Bronchial epithelial cell (primary cell): ENCODE data around the gene CCDC61. TPM values are rescaled to one million over a fixed set of nuclear protein-coding genes. Genes with fewer than 3 reads are reported as not detected.
A peak's percentile ranks its signal among the peaks of the same experiment; 100 is the strongest.

Experiments
- DNase-seq: peaks from one replicate; pipeline ENCODE4 v3.0.0-alpha.2; 2010; ENCODE audit warnings: low read depth
- FAIRE-seq: peaks from 2 replicates; lab custom pipeline; 2011; peaks lifted over from hg19 to GRCh38; lab: Jason Lieb, UNC
- H3K27me3 ChIP-seq: 2 replicates; pipeline ENCODE4 v1.5.1; 2011; ENCODE audit warnings: low read length; ENCODE audit not compliant: control insufficient read depth, insufficient read depth
- H3K36me3 ChIP-seq: 2 replicates; pipeline ENCODE4 v1.5.1; 2011; ENCODE audit warnings: low read length; ENCODE audit not compliant: control insufficient read depth, insufficient read depth
- H3K4me3 ChIP-seq: 2 replicates; pipeline ENCODE4 v1.5.1; 2011; ENCODE audit warnings: mild to moderate bottlenecking, low read depth, low read length, control low read depth
- total RNA-seq: library from RNA; depleted of rRNA; stranded (reverse); fragments of >200 nt; gene quantifications from 2 replicates; pipeline ENCODE4 v1.2.1, GENCODE V29; 2014
- TF ChIP-seq, protein P1 (sequence below): IDR thresholded peaks from 2 replicates; pipeline ENCODE4 v1.5.1; 2011; ENCODE audit warnings: mild to moderate bottlenecking, moderate library complexity, low read length, control low read depth, inconsistent platforms; ENCODE audit not compliant: insufficient read depth, severe bottlenecking

The CCDC61 gene
- total RNA-seq, 1 donor from 2014 or later, result 10.3 TPM

DNA sequence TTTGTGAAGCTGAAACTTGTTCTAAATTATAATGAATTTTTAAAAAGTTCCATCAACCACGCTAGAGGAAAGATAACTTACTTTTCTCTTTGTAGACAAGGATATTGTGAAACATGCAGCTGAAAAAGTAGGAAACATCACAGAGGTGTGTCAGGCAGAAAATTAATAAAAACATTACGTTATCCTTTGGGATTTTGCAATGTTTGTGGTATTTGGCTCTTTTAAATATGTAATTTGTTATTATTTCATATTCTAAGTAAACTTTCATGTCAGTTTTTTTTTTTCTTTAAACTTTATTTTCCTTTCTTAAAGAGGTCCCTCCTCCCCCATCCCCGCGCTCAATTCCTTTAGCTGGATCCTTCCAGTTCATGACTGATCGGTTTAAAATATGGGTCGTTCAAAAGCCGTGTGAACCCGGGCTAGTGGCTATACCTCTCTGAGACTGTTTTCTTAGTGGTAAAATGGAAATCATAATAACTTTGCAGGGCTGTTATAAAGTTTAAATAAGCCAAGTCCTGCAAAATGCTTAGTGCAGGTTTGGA lies 740 bp upstream of the CCDC61 start:
- DNase-seq (peak; percentile 37), FAIRE-seq (no peak)
- H3K27me3 ChIP-seq, result no peaks in the 10 kb centered on the region
- TF ChIP-seq, protein P1, sequence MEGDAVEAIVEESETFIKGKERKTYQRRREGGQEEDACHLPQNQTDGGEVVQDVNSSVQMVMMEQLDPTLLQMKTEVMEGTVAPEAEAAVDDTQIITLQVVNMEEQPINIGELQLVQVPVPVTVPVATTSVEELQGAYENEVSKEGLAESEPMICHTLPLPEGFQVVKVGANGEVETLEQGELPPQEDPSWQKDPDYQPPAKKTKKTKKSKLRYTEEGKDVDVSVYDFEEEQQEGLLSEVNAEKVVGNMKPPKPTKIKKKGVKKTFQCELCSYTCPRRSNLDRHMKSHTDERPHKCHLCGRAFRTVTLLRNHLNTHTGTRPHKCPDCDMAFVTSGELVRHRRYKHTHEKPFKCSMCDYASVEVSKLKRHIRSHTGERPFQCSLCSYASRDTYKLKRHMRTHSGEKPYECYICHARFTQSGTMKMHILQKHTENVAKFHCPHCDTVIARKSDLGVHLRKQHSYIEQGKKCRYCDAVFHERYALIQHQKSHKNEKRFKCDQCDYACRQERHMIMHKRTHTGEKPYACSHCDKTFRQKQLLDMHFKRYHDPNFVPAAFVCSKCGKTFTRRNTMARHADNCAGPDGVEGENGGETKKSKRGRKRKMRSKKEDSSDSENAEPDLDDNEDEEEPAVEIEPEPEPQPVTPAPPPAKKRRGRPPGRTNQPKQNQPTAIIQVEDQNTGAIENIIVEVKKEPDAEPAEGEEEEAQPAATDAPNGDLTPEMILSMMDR, result no peak
- H3K36me3 ChIP-seq, result peaks cover 5% of the 10 kb centered on the region
- H3K4me3 ChIP-seq, result peak overlapping the region; percentile 36

DNA sequence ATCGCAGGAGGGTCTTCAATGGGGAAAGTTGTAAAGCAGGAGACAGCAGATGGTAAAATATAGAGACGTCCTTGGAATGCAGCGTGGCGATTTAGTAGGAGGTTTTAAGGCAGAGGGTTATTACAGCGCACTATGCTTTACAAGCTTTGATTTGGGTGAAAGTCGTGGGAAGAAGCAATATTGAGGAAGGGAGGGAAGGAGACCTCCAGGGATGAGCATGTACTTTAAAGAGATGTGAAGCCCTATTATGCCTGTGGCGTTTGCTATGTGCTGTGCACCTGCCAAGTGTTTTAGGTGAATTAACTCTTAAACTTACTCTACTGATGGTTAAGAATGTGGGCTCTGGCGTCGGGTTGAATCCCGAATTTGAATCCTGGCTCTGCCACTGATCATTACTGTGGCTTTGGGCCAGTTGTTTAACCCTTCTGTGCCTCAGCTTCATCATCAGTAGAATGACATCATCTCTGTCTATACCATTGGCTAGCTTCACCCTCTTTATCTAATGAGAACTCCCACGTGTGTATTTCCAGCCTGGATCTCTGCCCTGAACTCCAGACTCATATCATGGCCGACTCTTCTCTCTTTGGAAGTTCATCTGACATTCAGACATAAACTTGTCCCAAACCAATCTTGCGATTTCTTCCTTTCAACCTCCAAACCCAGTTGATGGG lies 583 bp downstream of the CCDC61 start:
- Histone ChIP-seq H3K27me3 (no peaks in the 10 kb centered on the region), H3K4me3 (peak overlapping the region; percentile 76), H3K36me3 (peaks cover 5% of the 10 kb centered on the region)
- FAIRE-seq (no peak), DNase-seq (peak; percentile 33)
- TF ChIP-seq, protein P1, result no peak

DNA sequence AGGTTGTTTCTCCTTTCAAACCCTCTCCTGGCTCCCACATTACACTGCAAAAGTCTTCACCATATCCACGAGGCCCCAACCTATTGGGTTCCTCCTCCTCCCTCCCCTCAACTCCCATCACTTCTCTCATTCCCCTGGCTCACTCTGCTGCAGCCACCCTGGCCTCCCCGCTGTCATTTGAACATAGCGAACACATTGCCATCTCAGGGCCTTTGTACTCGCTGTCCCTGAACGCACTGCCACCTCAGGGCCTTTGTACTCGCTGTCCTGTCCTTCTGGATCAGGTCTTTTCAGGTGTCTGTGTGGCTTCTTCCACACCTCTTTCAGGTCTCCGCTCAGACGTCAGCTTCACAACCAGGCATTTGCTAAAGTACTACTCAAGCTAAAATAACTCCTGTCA lies 1.7 kb downstream of the CCDC61 start:
- TF ChIP-seq, protein P1, result no peak
- peaks cover 5% of the 10 kb centered on the region for H3K36me3 ChIP-seq
- H3K4me3 ChIP-seq, result no peak overlapping the region
- H3K27me3 ChIP-seq, result no peaks in the 10 kb centered on the region
- DNase-seq (no peak), FAIRE-seq (no peak)

DNA sequence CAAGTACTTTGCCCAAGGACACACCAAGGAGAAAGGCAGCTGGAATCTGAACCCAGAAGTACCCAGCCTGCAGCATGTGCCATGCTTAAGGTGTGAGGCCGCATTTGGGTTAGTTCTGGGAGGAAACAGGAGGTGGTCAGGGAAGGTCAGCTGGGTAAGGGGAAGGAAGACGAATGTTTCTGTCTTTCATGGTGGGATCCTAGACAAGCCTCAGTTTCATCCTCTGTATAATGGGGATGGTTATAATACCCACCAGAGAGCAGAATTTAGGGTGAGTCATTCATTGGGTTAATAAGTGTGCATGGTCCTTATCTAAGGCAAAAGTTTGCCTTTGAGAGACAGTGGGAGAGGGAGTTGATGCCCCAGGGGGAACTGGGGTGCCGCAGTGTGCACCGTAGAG lies 3.6 kb downstream of the CCDC61 start:
- TF ChIP-seq, protein P1, result no peak
- no peaks in the 10 kb centered on the region for H3K27me3 ChIP-seq
- H3K36me3 ChIP-seq, result peaks cover 7% of the 10 kb centered on the region
- no peak overlapping the region for H3K4me3 ChIP-seq
- FAIRE-seq (peak; percentile 55), DNase-seq (no peak)

DNA sequence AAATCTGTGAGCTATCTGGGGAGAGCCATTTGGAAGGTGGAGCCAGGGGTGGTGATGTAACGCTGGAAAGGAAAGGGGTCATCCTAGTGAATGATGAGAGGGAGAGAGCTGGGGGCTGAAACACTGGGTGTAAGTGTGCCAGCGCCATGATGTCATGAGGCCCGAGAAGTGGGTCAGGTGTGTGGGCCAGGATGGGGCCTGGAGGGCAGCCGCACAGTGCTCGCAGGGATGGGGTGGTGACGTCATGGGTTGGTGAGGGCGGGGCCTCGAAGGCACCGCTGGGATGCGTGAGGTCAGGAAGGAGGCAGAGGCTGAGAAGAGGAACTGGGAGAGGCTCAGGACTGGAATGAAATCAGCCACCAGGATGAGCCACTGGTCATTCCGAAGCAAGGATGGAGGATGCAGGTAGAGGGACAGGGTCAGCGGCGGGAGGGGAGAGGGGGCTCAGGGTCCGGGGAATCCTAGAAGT lies 4.4 kb downstream of the CCDC61 start:
- no peak for FAIRE-seq
- peak; percentile 29 for DNase-seq
- TF ChIP-seq, protein P1, result no peak
- Histone ChIP-seq H3K27me3 (no peaks in the 10 kb centered on the region), H3K36me3 (peaks cover 7% of the 10 kb centered on the region), H3K4me3 (no peak overlapping the region)
